Lower leg skin (tissue), 4 donors: Measurements from ENCODE around the gene TMEM198. TPM values are rescaled to one million over a fixed set of nuclear protein-coding genes. Genes with fewer than 3 reads are reported as not detected.

Experiments
- DNase-seq, 2 donors: peaks; one replicate each; pipeline ENCODE4 v3.0.0-alpha.2; 2019; ENCODE audit warnings: low spot score in 2 of 2
- H3K4me3 ChIP-seq: fragments of 200-600 bp; sonication (generic); 2 replicates; pipeline ENCODE4 v1.5.1; 2017; ENCODE audit warnings: mild to moderate bottlenecking, low read depth; ENCODE audit not compliant: poor library complexity, severe bottlenecking
- CTCF ChIP-seq, 3 donors: fragments of 450-650 bp; IDR thresholded peaks; one replicate each; pipeline ENCODE4 v1.5.1; 2016; ENCODE audit warnings: antibody characterized with exemption in 3 of 3, mild to moderate bottlenecking in 3 of 3, moderate library complexity in 2 of 3
- POLR2A ChIP-seq, 2 donors: fragments of 450-650 bp; IDR thresholded peaks; one replicate each; pipeline ENCODE4 v1.6.1; 2016 to 2017; ENCODE audit warnings: antibody characterized with exemption in 2 of 2, mild to moderate bottlenecking in 1 of 2, moderate library complexity in 1 of 2
- WGBS, 2 donors: methylation state at CpG; one replicate each; pipeline ENCODE4 v1.1.5; 2018; 5-methylcytosine and 5-hydroxymethylcytosine counted together
- intact Hi-C: fragments of 100-400 bp; cut with DNase I; formaldehyde crosslinking; loops from one replicate; pipeline ENCODE4 v1.15.0; 2023; ENCODE audit warnings: low total_unique reads
- total RNA-seq, 4 donors: library from RNA; depleted of rRNA; stranded (reverse); fragments of >200 nt; gene quantifications; one replicate each; pipeline ENCODE4 v1.1.0, GENCODE V29; 2016

TMEM198 gene
- total RNA-seq, 4 donors from 2014 or later, result 0.17 to 2.1 (median 1.0) TPM

- no peak for TF ChIP-seq POLR2A (IDR thresholded peaks at IDR 0.05)
- no peak for TF ChIP-seq CTCF (IDR thresholded peaks at IDR 0.05)
- intact Hi-C loops, result no loop called here
- DNase-seq, result no peak
- 59 to 63% methylated on average over 10 of the region's 10 CpGs for WGBS, 2 donors
- H3K4me3 ChIP-seq, result no peak overlapping the region
Observed at GRCh38 chr2:219517954-219518778, 25.7 kb upstream of the TMEM198 start.

- H3K4me3 ChIP-seq, result no peak overlapping the region
- intact Hi-C loops, result no loop called here
- no peak for DNase-seq
- 92 to 96% methylated on average over 9 of the region's 9 CpGs for WGBS, 2 donors
- TF ChIP-seq POLR2A (IDR thresholded peaks at IDR 0.05), result no peak
- TF ChIP-seq CTCF (IDR thresholded peaks at IDR 0.05), result no peak
Observed at GRCh38 chr2:219519526-219519916, 24.3 kb upstream of the TMEM198 start.

- DNase-seq, result no peak
- H3K4me3 ChIP-seq, result no peak overlapping the region
- no peak for TF ChIP-seq POLR2A (IDR thresholded peaks at IDR 0.05)
- no peak for TF ChIP-seq CTCF (IDR thresholded peaks at IDR 0.05)
- intact Hi-C loops, result no loop called here
- 67 to 73% methylated on average over 8 of the region's 8 CpGs for WGBS, 2 donors
Observed at GRCh38 chr2:219520079-219520478, 23.7 kb upstream of the TMEM198 start.

GRCh38 chr2:219521066-219521880, 22.6 kb upstream of the TMEM198 start:
- no peak overlapping the region for H3K4me3 ChIP-seq
- TF ChIP-seq CTCF (IDR thresholded peaks at IDR 0.05) (no peak), POLR2A (IDR thresholded peaks at IDR 0.05) (no peak)
- WGBS, 2 donors, result 16 to 22% methylated on average over 14 of the region's 14 CpGs
- intact Hi-C loops, result no loop called here
- DNase-seq, result no peak

- WGBS, 2 donors, result 1 to 4% methylated on average over 47 to 55 of the region's 70 CpGs
- TF ChIP-seq CTCF (IDR thresholded peaks at IDR 0.05) (no peak), POLR2A (IDR thresholded peaks at IDR 0.05) (no peak)
- H3K4me3 ChIP-seq, result no peak overlapping the region
- DNase-seq, result no peak
- intact Hi-C loops, result no loop called here
Observed at GRCh38 chr2:219522111-219523030, 21.5 kb upstream of the TMEM198 start.
